Renal pelvis (tissue), 4 donors: Measurements from ENCODE around the gene HLA-G. TPM values are rescaled to one million over a fixed set of nuclear protein-coding genes. Genes with fewer than 3 reads are reported as not detected.

ENCODE experiments used
- DNase-seq: peaks from one replicate; pipeline ENCODE4 v3.0.0-alpha.2; 2013
- polyA plus RNA-seq, 3 donors: library from polyadenylated mRNA; unstranded; fragments of 120-200 nt; gene quantifications; one replicate each; pipeline ENCODE4 v1.2.1, GENCODE V29; 2013; ENCODE audit not compliant: insufficient read length in 3 of 3

Gene HLA-G
- polyA plus RNA-seq, 3 donors = 2.2 to 6.7 (median 5.7) TPM

DNA sequence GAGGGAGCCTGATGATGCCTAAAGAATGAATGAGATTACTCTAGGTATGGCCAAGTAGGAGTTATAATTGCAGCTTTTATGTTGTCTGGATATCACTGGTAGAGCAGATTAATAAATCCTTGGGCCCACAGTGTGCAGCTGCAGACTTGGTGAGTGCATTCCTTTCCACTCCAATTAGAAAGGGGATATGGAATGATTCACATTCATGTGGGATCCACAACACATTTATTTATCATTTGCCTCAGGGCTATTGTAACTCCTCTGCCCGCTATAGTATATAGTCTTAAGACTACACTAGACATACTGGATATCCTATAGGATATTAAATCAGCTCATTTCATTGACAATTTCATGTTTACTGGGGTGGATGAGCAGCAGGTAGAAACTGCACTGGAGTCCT lies 11.6 kb upstream of the HLA-G start:
- no peak for DNase-seq

DNA sequence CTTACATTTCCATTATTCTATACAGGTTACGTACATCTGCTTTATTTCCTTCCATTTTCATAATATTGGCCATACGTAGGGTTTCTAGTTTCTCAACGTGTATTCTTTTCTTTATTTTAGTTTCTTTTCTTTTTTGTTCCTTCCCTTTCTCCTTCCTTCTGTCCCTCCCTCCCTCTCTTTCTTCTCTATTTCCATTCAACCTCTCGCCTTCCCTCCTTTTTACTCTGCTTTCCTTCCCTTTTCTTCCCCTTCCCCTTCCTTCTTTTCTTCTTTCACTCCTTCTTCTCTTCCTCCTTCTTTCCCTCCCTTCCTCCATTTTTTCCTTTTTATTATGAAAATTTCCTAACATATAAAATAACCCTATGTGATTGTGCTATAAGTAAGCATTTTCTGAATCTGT lies 8.7 kb upstream of the HLA-G start:
- DNase-seq = no peak

DNA sequence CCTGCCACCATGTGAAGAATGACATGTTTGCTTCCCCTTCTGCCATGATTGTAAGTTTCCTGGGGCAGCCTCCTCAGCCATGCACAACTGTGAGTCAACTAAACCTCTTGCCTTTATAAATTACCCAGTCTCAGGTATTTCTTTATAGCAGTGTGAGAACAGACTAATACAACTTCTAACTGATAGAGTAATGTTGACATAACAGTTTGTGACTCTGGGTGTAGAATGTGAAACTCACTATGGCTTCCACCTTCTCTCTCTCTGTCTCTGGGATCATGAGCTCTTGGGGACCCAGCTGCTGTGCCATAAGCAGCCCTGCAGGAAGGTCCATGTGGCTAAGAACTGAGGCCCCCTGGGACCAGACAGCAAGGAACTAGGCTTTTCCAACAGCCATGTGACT lies 3.5 kb upstream of the HLA-G start:
- DNase-seq = no peak

DNA sequence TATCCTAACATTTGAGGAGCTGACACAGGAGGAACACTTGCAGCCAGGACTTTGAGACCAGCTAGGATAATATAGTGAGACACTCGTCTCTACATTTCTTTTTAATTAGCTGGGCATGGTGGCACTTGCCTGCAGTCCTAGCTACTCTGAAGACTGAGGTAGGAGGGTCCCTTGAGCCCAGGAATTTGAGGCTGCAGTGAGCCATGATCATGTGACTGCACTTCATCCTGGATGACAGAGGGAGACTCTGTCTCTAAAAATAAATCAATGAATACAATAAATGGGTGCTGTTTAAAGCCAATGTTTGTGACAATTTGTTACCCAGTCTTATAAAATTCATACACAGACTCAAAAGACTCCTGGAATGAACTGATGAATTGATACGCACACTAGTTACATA lies 1.8 kb upstream of the HLA-G start:
- no peak for DNase-seq

DNA sequence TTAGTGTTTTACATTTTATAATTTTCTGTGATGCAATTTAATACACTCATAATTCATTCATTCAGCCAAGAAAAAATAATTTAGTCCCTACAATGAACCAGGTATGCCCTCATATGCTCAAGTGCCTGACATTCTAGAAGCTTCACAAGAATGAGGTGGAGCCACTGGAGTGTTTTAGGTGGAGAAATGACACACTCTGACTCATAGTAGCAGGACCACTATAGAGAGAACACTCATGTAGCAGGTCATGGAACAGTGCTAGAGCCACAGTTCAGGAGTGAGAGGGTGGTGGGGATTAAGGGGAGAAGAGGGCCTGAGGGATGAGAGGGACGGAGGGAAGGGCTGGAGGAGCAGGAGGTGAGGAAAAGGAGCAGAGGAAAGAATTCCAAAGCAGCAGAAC lies 1.4 kb upstream of the HLA-G start:
- no peak for DNase-seq

DNA sequence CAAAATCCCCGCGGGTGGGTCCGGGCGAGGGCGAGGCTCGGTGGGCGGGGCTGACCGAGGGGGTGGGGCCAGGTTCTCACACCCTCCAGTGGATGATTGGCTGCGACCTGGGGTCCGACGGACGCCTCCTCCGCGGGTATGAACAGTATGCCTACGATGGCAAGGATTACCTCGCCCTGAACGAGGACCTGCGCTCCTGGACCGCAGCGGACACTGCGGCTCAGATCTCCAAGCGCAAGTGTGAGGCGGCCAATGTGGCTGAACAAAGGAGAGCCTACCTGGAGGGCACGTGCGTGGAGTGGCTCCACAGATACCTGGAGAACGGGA lies 809 bp downstream of the HLA-G start:
- no peak for DNase-seq

DNA sequence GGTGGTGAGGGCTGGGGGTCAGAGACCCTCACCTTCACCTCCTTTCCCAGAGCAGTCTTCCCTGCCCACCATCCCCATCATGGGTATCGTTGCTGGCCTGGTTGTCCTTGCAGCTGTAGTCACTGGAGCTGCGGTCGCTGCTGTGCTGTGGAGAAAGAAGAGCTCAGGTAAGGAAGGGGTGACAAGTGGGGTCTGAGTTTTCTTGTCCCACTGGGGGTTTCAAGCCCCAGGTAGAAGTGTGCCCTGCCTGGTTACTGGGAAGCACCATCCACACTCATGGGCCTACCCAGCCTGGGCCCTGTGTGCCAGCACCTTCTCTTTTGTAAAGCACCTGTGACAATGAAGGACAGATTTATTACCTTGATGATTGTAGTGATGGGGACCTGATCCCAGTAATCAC lies 2.1 kb downstream of the HLA-G start:
- DNase-seq = no peak

DNA sequence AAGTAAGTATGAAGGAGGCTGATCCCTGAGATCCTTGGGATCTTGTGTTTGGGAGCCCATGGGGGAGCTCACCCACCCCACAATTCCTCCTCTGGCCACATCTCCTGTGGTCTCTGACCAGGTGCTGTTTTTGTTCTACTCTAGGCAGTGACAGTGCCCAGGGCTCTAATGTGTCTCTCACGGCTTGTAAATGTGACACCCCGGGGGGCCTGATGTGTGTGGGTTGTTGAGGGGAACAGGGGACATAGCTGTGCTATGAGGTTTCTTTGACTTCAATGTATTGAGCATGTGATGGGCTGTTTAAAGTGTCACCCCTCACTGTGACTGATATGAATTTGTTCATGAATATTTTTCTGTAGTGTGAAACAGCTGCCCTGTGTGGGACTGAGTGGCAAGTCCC lies 2.8 kb downstream of the HLA-G start:
- no peak for DNase-seq

DNA sequence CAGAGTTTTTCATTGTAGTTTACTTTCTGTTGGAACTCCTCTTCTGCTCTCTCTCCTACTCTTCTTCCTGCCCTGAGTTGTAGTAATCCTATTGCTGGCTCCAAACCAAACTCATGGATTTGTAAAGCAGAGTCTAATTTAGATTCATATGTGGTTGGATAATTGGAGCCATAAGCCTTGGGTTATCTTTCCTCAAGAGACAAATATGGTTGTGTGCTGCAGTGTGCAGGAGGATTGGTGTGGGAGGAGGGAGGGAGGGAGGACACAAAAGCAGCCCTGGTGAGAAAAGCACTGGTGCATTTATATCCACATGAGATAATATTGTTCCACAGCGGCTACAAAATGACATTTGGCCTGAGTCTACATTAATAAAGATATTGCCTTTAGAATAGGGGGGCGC lies 4.2 kb downstream of the HLA-G start:
- DNase-seq = no peak

DNA sequence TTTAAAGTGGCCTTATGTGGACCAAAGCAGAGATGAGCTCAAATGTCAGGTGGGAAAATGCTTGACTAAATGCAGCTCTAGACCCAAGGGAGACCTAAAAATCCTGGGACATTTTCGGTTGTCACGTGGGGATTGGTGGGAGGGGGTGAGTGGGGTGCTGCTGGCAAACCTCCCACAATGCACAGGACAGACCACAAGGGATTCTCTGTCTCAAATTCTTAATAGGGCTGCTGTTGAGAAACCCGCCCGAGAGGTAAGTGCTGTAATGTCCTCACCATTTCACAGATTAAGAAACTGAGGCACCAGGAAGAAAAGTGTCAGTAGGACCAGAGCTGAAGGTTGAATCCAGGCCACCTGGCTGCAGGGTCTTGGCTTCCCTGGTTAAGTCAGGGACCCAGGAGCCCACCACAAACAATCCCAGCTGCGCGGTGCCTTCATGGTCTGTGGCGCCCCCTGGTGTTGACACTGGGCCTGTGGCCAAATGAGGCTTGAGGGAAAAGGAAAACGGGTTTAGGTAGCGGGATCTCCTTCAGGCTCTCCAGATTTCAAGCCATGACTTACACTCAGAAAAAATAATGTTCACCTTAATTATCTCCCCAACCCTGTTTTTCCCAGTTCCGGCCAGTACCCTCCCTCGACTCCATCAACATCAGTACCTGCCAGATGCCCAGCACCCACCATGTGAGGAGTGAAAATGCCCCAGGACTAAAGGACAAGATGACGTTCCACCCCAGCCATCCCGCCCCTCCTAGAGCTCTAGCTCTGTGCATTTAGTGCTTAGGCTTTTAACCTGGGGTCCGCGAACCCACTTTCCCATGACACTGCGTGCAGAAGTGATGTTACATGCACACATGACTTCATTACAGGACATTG lies 7.2 kb downstream of the HLA-G start:
- no peak for DNase-seq

DNA sequence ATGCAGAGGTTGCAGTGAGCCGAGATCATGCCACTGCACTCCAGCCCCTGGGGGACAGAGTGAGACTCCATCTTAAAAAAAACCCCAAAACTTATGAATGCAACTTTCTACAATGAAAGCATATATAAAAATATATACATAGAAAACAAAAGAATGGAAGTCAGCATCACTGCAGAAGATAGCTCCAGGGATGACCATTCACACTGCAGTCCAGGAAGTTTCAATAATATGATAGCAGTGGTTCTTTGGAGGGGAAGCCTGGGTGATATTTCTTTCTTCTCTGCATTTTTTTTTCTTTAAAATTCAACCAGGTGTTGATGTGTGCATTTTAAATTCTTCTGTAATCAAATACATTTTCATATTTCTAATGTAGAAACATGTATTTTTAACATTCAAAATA lies 12.3 kb downstream of the HLA-G start:
- DNase-seq = no peak

DNA sequence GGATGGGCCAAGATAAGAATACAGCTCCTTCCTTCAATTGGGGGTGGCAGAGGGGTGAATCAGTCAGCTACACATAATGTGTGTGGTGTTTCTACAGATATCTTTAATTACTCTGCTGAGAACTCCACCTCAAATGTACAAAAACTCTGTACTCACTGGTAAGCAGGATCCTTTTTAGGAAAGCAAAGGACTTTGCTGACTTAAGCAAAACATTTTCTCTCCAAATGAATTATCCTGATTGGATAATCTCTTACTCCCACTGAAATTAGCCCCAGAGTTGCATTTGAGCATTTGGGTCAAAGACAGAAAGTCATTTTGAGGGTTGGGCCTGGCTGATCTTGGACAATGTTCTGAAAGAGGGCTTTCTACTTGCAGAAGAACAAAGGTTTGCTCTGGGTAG lies 13.4 kb downstream of the HLA-G start:
- no peak for DNase-seq

DNA sequence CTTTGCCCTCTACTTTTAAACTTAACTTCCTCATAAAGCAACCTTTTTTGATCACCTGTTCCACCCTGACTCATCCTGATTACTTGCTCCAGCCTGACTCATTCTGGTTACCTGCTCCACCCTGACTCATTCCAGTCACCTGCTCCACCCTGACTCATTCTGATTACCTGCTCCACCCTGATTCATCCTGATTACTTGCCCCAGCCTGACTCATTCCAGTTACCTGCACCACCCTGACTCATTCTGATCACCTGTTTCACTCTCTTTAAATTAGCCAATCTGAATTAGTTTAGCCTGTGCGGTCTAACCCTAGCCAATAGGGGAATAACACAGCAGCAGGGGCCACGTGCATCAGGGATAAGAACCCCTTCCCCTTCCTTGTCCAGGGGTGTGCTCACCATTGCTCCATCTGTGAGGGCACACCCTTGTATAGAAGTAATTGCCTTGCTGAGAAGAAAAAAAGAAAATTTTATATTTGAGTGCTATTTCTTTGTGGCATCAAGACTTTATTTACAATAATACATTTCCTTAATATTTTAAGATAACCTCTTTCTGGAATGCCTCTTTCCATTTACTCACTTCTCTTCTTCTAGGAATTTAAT lies 17.9 kb downstream of the HLA-G start:
- no peak for DNase-seq

DNA sequence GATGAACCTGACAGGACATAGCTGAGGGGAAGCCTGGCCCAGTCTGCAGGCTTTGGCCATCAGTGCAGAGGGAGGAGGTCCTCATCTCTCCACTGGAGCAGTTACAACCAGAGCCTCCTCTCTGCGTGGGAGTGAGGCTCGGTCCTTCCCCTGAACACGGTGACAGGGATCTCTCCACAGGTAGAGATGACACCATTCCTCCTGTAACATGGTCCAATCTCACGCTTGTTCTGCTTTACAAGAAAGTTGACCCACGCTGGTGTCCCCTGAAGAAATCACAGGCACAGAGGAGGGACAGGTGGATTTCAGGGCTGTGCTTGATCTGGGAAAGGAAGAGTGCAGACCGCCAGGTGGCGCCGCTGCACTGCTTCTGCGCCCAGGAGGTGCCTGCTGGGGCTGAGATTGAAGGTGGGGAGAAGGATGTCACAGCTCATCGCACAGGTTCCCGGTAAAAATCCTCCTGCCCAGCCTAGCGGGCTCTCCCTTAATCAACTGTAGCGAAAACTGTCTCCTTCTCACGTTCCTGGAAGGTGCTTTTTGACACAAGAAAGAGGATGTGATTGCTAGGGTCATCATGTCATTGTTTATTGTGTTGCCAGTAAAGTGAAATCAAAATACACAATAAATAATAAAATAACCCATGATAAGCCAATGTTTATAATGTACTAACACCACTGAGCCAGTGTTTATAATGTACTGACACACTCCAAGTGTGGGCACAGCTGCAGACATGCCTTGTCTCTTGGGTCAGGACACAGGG lies 20.4 kb downstream of the HLA-G start:
- peak; percentile 57 for DNase-seq

DNA sequence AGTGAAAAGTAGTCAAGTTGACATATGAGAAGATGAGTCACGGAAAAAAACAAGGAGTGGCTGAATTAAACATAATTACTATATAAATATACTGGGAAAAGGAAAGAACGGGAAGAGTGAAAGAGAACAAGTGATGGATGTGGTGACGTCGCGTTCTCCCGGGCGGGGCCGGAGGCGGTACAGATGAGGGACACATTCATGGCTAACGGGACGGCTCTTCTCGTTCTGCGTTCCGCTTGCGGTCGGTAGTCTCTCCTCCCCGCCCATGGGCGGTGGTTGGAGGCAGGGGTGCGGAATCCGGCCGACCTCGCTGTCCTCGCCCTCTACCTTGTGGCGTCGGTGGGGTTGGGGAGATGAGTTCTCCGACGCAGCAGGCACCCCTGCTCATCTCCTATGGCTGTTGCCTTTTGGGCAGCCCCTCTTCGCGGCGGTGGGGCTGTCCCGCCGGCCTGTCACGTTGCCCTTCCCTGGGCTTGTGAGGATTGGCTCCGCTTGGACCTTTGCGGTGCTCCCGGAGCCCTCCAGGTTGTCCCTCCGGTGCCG lies 22.5 kb downstream of the HLA-G start:
- DNase-seq = no peak

DNA sequence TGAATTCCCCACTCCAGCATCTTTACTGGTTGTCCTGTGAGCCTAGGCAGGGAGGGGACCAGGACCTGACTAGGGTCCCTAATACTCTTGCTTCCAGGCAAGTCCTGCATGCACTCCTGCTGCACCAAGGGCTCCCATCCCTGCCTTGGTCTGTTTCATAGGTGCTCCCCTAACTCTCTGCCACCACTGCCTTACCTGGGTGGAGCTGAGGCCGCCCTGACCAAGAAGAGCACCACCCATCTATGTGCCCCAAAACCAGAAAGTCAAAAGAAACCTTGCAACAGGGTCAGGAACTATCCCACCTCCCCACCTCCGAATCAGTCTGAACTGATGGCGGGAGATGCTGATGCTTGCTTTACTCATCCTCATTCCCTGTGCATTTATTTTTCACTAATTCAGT lies 23.6 kb downstream of the HLA-G start:
- DNase-seq = no peak

DNA sequence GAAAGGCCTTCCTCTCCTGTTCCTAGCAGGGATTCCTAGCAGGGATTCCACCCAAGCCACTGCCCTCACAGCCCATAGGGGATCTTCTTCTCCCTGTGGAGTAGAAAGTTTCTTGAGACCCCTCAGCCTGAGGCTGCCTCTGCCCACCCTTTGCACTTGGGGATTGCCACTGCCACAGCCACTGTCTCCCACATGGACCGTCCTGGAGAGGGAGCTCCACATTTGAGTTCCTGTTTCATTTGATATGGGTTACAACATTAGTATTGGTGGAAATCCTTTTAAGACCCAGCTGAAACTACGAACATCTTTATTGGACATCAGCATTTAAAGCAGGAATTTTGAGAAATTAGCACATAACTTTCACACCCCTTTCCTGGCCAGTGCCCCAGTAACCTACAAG lies 25.6 kb downstream of the HLA-G start:
- DNase-seq = no peak

DNA sequence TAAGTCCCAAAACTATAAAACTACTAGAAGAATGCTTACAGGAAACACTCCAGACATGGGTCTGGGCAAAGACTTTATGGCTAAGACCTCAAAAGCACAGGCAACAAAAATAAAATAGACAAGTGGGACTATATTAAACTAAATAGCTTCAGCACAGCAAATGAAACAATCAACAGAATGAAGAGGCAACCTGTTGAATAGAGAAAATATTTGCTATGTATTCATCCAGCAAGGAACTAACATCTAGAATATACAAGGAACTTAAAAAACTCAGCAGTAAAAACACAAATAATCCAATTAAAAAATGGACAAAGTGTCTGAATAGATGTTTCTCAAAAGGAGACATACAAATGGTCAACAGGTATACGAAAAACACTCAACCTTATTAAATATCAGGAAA lies 30.4 kb downstream of the HLA-G start:
- no peak for DNase-seq

DNA sequence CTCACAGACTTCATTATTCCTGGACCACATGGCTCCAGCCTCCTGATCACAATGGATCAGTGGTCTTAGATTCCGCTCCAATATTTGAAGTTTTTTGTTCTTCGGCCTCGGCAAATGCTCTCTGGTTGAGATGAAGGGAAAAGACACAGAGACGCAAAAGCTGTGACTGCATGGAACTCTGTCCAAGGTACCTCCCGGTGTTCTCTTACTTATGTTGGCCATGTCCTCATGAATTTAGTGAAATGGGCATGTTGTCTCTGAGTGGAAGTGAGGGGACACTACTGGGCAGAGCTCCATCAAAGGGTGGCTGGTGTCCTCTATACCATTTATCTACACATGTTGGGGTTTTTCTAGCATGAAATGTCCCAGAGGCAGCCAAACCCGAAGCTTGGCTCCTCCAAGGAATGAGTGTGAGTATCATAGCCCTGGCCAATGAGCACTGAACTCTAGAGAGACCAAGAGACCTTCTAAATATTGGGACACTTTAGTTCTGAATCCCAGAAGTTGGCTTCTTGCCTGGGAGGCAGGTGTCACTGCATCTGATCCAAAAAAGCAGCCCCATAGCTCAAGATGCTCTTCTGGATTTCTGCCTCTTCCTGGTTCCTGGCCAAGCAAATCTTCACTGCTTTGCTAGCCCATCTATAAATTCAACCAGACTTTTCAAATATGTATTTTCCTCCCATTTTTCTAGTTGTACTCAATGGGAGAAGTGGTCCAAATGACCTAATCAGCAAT lies 34.1 kb downstream of the HLA-G start:
- DNase-seq = no peak

DNA sequence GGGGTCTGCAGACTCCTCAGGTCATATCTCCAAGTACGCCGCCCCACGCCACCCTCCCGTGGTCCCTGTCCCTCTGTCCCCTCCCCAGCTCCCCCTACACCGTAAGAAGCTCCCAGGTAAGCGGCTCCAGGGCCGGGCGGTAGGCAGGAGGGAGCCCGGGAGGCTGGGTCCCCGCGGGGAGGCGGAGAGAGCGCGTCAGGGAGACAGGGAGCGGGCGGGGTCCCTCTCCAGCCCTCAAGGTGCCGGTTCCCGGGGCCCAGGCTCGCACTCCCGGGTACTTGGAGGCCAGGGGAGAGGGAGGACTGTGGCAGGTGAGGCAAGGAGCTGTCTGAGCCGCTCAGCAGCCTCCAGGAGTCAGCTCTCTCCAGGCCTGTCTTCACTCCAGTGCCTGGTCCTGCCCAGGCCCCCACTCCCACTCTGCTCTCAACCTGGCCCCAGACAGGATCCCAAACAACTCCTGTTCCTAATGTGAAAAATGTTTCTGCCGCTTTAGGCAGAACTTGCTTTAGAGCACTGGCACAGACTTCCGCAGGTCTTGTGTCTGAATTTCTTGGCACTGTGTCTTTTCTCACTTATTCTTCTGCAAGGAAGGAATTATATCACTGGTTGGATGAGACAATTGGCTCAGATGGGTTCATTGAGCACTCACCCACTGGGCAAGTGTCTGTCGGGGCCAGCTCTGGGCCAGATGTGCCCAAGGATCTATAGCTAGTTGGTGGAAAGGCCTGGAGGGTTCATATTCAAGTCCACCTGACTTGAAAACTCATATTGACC lies 36.6 kb downstream of the HLA-G start:
- DNase-seq = no peak

DNA sequence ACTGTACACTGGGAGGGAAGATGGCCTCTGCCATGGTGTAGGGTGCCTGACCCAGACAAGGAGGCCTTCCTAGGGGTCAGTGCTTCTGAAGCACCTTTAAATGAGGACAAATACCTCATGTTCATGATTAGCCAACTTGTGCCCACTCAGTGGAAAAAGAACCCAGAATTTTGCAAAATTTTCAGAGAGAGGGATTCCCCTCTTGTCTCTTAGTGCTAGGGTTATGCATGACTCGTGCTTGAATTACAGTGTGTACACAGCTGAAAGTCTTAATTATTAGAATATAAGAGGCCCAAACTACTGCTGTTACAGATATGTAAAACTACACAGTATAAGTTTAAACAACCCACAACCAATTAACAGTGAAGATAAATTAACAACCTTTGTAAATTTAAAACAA lies 38.0 kb downstream of the HLA-G start:
- DNase-seq = no peak
